ENCODE measurements around the gene NEU3. TPM values are rescaled to one million over a fixed set of nuclear protein-coding genes. Genes with fewer than 3 reads are reported as not detected.

NEU3 gene
- total RNA-seq, 1 donor from 2014 or later: 9.7 TPM

DNA sequence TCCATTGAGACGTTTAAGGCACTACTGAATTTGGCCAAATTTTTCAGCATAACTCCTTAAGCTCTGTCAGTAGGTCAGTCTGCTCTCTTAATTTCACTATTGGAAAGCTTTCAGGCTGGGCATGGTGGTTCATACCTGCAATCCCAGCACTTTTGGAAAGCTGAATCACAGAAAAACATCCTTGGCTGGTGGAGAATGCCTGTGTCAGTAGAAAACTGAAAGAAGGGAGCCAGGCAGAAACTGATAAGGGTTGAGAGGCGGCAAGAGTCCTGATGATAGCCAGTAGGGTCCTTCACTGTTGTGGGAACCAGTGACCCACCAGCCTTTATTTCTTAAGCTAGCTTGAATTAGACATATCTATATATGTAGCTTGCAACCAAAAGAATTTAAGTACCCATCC is 22.6 kb downstream of the NEU3 start:
- H3K36me3 ChIP-seq (ENCODE audit: insufficient read depth, low read length): peaks cover 9% of the 10 kb centered on the region
- peaks cover 2% of the 10 kb centered on the region for H3K4me1 ChIP-seq (ENCODE audit: insufficient read depth, low read length)
- H3K79me2 ChIP-seq (ENCODE audit: insufficient read depth, low read length): no peaks in the 10 kb centered on the region
- H3K27ac Mint-ChIP-seq (ENCODE audit: unreplicated experiment): no peak overlapping the region
- DNase-seq (ENCODE audit: low read depth): no peak
- H3K27me3 Mint-ChIP-seq (ENCODE audit: low read depth, unreplicated experiment): no peaks in the 10 kb centered on the region
- H3K9me3 Mint-ChIP-seq (ENCODE audit: unreplicated experiment): peaks cover 3% of the 10 kb centered on the region
- no peak overlapping the region for H3K4me3 Mint-ChIP-seq (ENCODE audit: unreplicated experiment)
- H3K27ac ChIP-seq (ENCODE audit: low read depth, low read length): no peak overlapping the region
- H4K20me1 ChIP-seq (ENCODE audit: insufficient read depth, low read length): no peaks in the 10 kb centered on the region
- no peak overlapping the region for H2AFZ ChIP-seq (ENCODE audit: low read depth, low read length)
- H3K4me3 ChIP-seq (ENCODE audit: insufficient read depth, low read depth, low read length): no peak overlapping the region
- no peaks in the 10 kb centered on the region for H3K27me3 ChIP-seq (ENCODE audit: insufficient read depth, low read length)
- H3K4me1 Mint-ChIP-seq (ENCODE audit: low read depth, unreplicated experiment): peaks cover 3% of the 10 kb centered on the region
- H3K9ac ChIP-seq (ENCODE audit: low read length): no peak overlapping the region
- no peak overlapping the region for H3K4me2 ChIP-seq (ENCODE audit: low read length)
- no peak for TF ChIP-seq EZH2 (IDR thresholded peaks at IDR 0.05; ENCODE audit: insufficient read depth, low read length)
- no peak for TF ChIP-seq CTCF (IDR thresholded peaks at IDR 0.05; ENCODE audit: insufficient read depth, low read depth, low read length)
- no peaks in the 10 kb centered on the region for H3K9me3 ChIP-seq (ENCODE audit: insufficient read depth, low read depth, low read length)
- H3K36me3 Mint-ChIP-seq (ENCODE audit: low read depth, unreplicated experiment): peaks cover 13% of the 10 kb centered on the region
- FAIRE-seq: no peak

GRCh38 chr11:75011872-75012271 is 23.1 kb downstream of the NEU3 start:
- Histone ChIP-seq H3K79me2 (ENCODE audit: insufficient read depth, low read length) (no peaks in the 10 kb centered on the region), H3K27me3 (ENCODE audit: insufficient read depth, low read length) (no peaks in the 10 kb centered on the region), H3K4me3 (ENCODE audit: insufficient read depth, low read depth, low read length) (no peak overlapping the region), H3K27ac (ENCODE audit: low read depth, low read length) (no peak overlapping the region), H3K9me3 (ENCODE audit: insufficient read depth, low read depth, low read length) (no peaks in the 10 kb centered on the region), H3K9ac (ENCODE audit: low read length) (no peak overlapping the region), H3K4me1 (ENCODE audit: insufficient read depth, low read length) (peaks cover 2% of the 10 kb centered on the region), H2AFZ (ENCODE audit: low read depth, low read length) (no peak overlapping the region), H4K20me1 (ENCODE audit: insufficient read depth, low read length) (no peaks in the 10 kb centered on the region), H3K36me3 (ENCODE audit: insufficient read depth, low read length) (peaks cover 8% of the 10 kb centered on the region), H3K4me2 (ENCODE audit: low read length) (no peak overlapping the region)
- TF ChIP-seq CTCF (IDR thresholded peaks at IDR 0.05; ENCODE audit: insufficient read depth, low read depth, low read length): no peak
- TF ChIP-seq EZH2 (IDR thresholded peaks at IDR 0.05; ENCODE audit: insufficient read depth, low read length): no peak
- Mint-ChIP-seq H3K9me3 (ENCODE audit: unreplicated experiment) (peaks cover 6% of the 10 kb centered on the region), H3K36me3 (ENCODE audit: low read depth, unreplicated experiment) (peaks cover 18% of the 10 kb centered on the region), H3K27ac (ENCODE audit: unreplicated experiment) (no peak overlapping the region), H3K4me1 (ENCODE audit: low read depth, unreplicated experiment) (peaks cover 3% of the 10 kb centered on the region), H3K4me3 (ENCODE audit: unreplicated experiment) (no peak overlapping the region), H3K27me3 (ENCODE audit: low read depth, unreplicated experiment) (no peaks in the 10 kb centered on the region)
- FAIRE-seq (no peak), DNase-seq (ENCODE audit: low read depth) (no peak)

GRCh38 chr11:75013051-75013450 is 24.3 kb downstream of the NEU3 start:
- H3K4me3 ChIP-seq (ENCODE audit: insufficient read depth, low read depth, low read length): no peak overlapping the region
- H3K27me3 ChIP-seq (ENCODE audit: insufficient read depth, low read length): no peaks in the 10 kb centered on the region
- H2AFZ ChIP-seq (ENCODE audit: low read depth, low read length): no peak overlapping the region
- H3K4me3 Mint-ChIP-seq (ENCODE audit: unreplicated experiment): no peak overlapping the region
- H3K4me1 ChIP-seq (ENCODE audit: insufficient read depth, low read length): peaks cover 2% of the 10 kb centered on the region
- no peak overlapping the region for H3K4me2 ChIP-seq (ENCODE audit: low read length)
- no peaks in the 10 kb centered on the region for H4K20me1 ChIP-seq (ENCODE audit: insufficient read depth, low read length)
- H3K27ac ChIP-seq (ENCODE audit: low read depth, low read length): no peak overlapping the region
- no peak for DNase-seq (ENCODE audit: low read depth)
- no peak overlapping the region for H3K27ac Mint-ChIP-seq (ENCODE audit: unreplicated experiment)
- no peak overlapping the region for H3K9ac ChIP-seq (ENCODE audit: low read length)
- H3K9me3 Mint-ChIP-seq (ENCODE audit: unreplicated experiment): peaks cover 11% of the 10 kb centered on the region
- peaks cover 3% of the 10 kb centered on the region for H3K36me3 ChIP-seq (ENCODE audit: insufficient read depth, low read length)
- no peaks in the 10 kb centered on the region for H3K9me3 ChIP-seq (ENCODE audit: insufficient read depth, low read depth, low read length)
- H3K79me2 ChIP-seq (ENCODE audit: insufficient read depth, low read length): no peaks in the 10 kb centered on the region
- peaks cover 20% of the 10 kb centered on the region for H3K36me3 Mint-ChIP-seq (ENCODE audit: low read depth, unreplicated experiment)
- peaks cover 3% of the 10 kb centered on the region for H3K4me1 Mint-ChIP-seq (ENCODE audit: low read depth, unreplicated experiment)
- H3K27me3 Mint-ChIP-seq (ENCODE audit: low read depth, unreplicated experiment): no peaks in the 10 kb centered on the region
- TF ChIP-seq CTCF (IDR thresholded peaks at IDR 0.05; ENCODE audit: insufficient read depth, low read depth, low read length): no peak
- no peak for TF ChIP-seq EZH2 (IDR thresholded peaks at IDR 0.05; ENCODE audit: insufficient read depth, low read length)
- no peak for FAIRE-seq

All from astrocyte (in vitro differentiated cells and primary cell).